Stimulated activated naive CD8-positive, alpha-beta T cell treated with anti-CD3 and anti-CD28 coated beads, Interleukin-15, Interleukin-2, amounts not matched to agents 100 ng/mL and 50 ng/mL, for 24 hours (primary cell): ENCODE measurements around the gene TMCC3.

Experiments used
- H3K27ac Mint-ChIP-seq: one replicate; pipeline ENCODE4 v1.8.0; 2021; ENCODE audit warnings: mild to moderate bottlenecking, mixed read lengths
- H3K27me3 Mint-ChIP-seq: one replicate; pipeline ENCODE4 v1.8.0; 2021; ENCODE audit warnings: mixed read lengths
- H3K36me3 Mint-ChIP-seq: one replicate; pipeline ENCODE4 v1.8.0; 2021; ENCODE audit warnings: low read depth, mixed read lengths
- H3K4me1 Mint-ChIP-seq: one replicate; pipeline ENCODE4 v1.8.0; 2021; ENCODE audit warnings: low read depth, mixed read lengths
- H3K4me3 Mint-ChIP-seq: one replicate; pipeline ENCODE4 v1.8.0; 2021; ENCODE audit warnings: mild to moderate bottlenecking, mixed read lengths
- H3K9me3 Mint-ChIP-seq: one replicate; pipeline ENCODE4 v1.8.0; 2021; ENCODE audit warnings: mixed read lengths

The TMCC3 gene

GRCh38 chr12:94631058-94631457 lies 19.3 kb downstream of the TMCC3 start:
- Mint-ChIP-seq H3K36me3 (no peaks in the 10 kb centered on the region), H3K27ac (no peak overlapping the region), H3K27me3 (peaks cover 3% of the 10 kb centered on the region), H3K4me3 (no peak overlapping the region), H3K4me1 (no peaks in the 10 kb centered on the region), H3K9me3 (no peaks in the 10 kb centered on the region)

GRCh38 chr12:94628819-94629472 lies 21.4 kb downstream of the TMCC3 start:
- Mint-ChIP-seq H3K27me3 (no peaks in the 10 kb centered on the region), H3K4me1 (no peaks in the 10 kb centered on the region), H3K4me3 (no peak overlapping the region), H3K9me3 (no peaks in the 10 kb centered on the region), H3K27ac (no peak overlapping the region), H3K36me3 (no peaks in the 10 kb centered on the region)

GRCh38 chr12:94628369-94628768 lies 22.0 kb downstream of the TMCC3 start:
- no peaks in the 10 kb centered on the region for H3K9me3 Mint-ChIP-seq
- H3K4me3 Mint-ChIP-seq = no peak overlapping the region
- no peaks in the 10 kb centered on the region for H3K27me3 Mint-ChIP-seq
- H3K36me3 Mint-ChIP-seq = no peaks in the 10 kb centered on the region
- no peak overlapping the region for H3K27ac Mint-ChIP-seq
- peaks cover 3% of the 10 kb centered on the region for H3K4me1 Mint-ChIP-seq

- Mint-ChIP-seq H3K27me3 (no peaks in the 10 kb centered on the region), H3K36me3 (no peaks in the 10 kb centered on the region), H3K9me3 (no peaks in the 10 kb centered on the region), H3K4me1 (peaks cover 26% of the 10 kb centered on the region), H3K27ac (no peak overlapping the region), H3K4me3 (no peak overlapping the region)
Observed at GRCh38 chr12:94625531-94625930, 24.8 kb downstream of the TMCC3 start.

- Mint-ChIP-seq H3K27ac (no peak overlapping the region), H3K27me3 (no peaks in the 10 kb centered on the region), H3K4me3 (no peak overlapping the region)
Observed at GRCh38 chr12:94623161-94623920, 27.0 kb downstream of the TMCC3 start.

GRCh38 chr12:94622475-94622874 lies 27.9 kb downstream of the TMCC3 start:
- peak overlapping the region; percentile 36 for H3K4me3 Mint-ChIP-seq
- H3K27me3 Mint-ChIP-seq = no peaks in the 10 kb centered on the region
- peaks cover 26% of the 10 kb centered on the region for H3K4me1 Mint-ChIP-seq
- H3K27ac Mint-ChIP-seq = no peak overlapping the region
- H3K36me3 Mint-ChIP-seq = no peaks in the 10 kb centered on the region
- no peaks in the 10 kb centered on the region for H3K9me3 Mint-ChIP-seq

More at GRCh38 chr12:94623161-94623920, 27.0 kb downstream of the TMCC3 start:
- Mint-ChIP-seq H3K9me3 (no peaks in the 10 kb centered on the region), H3K4me1 (peaks cover 26% of the 10 kb centered on the region), H3K36me3 (no peaks in the 10 kb centered on the region)

GRCh38 chr12:94621662-94622359 lies 28.5 kb downstream of the TMCC3 start:
- H3K27ac Mint-ChIP-seq = peak overlapping the region; percentile 49
- H3K4me1 Mint-ChIP-seq = peaks cover 26% of the 10 kb centered on the region
- H3K9me3 Mint-ChIP-seq = no peaks in the 10 kb centered on the region
- H3K27me3 Mint-ChIP-seq = no peaks in the 10 kb centered on the region
- peak overlapping the region; percentile 36 for H3K4me3 Mint-ChIP-seq
- no peaks in the 10 kb centered on the region for H3K36me3 Mint-ChIP-seq

- H3K27me3 Mint-ChIP-seq = no peaks in the 10 kb centered on the region
- H3K4me3 Mint-ChIP-seq = no peak overlapping the region
- peaks cover 26% of the 10 kb centered on the region for H3K4me1 Mint-ChIP-seq
- H3K27ac Mint-ChIP-seq = no peak overlapping the region
- H3K36me3 Mint-ChIP-seq = no peaks in the 10 kb centered on the region
- no peaks in the 10 kb centered on the region for H3K9me3 Mint-ChIP-seq
Observed at GRCh38 chr12:94620621-94621020, 29.7 kb downstream of the TMCC3 start.

- Mint-ChIP-seq H3K27ac (no peak overlapping the region), H3K4me3 (no peak overlapping the region)
Observed at GRCh38 chr12:94618995-94619695, 31.2 kb downstream of the TMCC3 start.

GRCh38 chr12:94617101-94617500 lies 33.3 kb downstream of the TMCC3 start:
- Mint-ChIP-seq H3K27me3 (peaks cover 5% of the 10 kb centered on the region), H3K27ac (no peak overlapping the region), H3K4me1 (peaks cover 15% of the 10 kb centered on the region), H3K9me3 (no peaks in the 10 kb centered on the region), H3K36me3 (no peaks in the 10 kb centered on the region), H3K4me3 (no peak overlapping the region)

More at GRCh38 chr12:94618995-94619695, 31.2 kb downstream of the TMCC3 start:
- H3K9me3 Mint-ChIP-seq = no peaks in the 10 kb centered on the region
- H3K27me3 Mint-ChIP-seq = peaks cover 5% of the 10 kb centered on the region
- no peaks in the 10 kb centered on the region for H3K36me3 Mint-ChIP-seq
- H3K4me1 Mint-ChIP-seq = peaks cover 29% of the 10 kb centered on the region

- Mint-ChIP-seq H3K27me3 (peaks cover 5% of the 10 kb centered on the region), H3K9me3 (no peaks in the 10 kb centered on the region)
Observed at GRCh38 chr12:94616203-94616729, 34.1 kb downstream of the TMCC3 start.

GRCh38 chr12:94615260-94616181 lies 34.8 kb downstream of the TMCC3 start:
- Mint-ChIP-seq H3K4me1 (peaks cover 3% of the 10 kb centered on the region), H3K9me3 (no peaks in the 10 kb centered on the region), H3K27ac (no peak overlapping the region), H3K4me3 (no peak overlapping the region), H3K27me3 (peaks cover 5% of the 10 kb centered on the region), H3K36me3 (no peaks in the 10 kb centered on the region)

More at GRCh38 chr12:94616203-94616729, 34.1 kb downstream of the TMCC3 start:
- Mint-ChIP-seq H3K4me3 (no peak overlapping the region), H3K4me1 (peaks cover 7% of the 10 kb centered on the region), H3K36me3 (no peaks in the 10 kb centered on the region), H3K27ac (no peak overlapping the region)

- Mint-ChIP-seq H3K4me3 (no peak overlapping the region), H3K36me3 (no peaks in the 10 kb centered on the region), H3K4me1 (peaks cover 3% of the 10 kb centered on the region), H3K27ac (no peak overlapping the region), H3K9me3 (no peaks in the 10 kb centered on the region), H3K27me3 (peaks cover 5% of the 10 kb centered on the region)
Observed at GRCh38 chr12:94614288-94614721, 36.1 kb downstream of the TMCC3 start.
